22Rv1 (cell line): ENCODE measurements around the gene PCTP.

Experiments used
- CTCF ChIP-seq: fragments of 450-650 bp; IDR thresholded peaks from 2 replicates; pipeline ENCODE4 v1.5.1; 2017; ENCODE audit warnings: mild to moderate bottlenecking
- ZFX ChIP-seq: fragments of 450-650 bp; IDR thresholded peaks from 2 replicates; pipeline ENCODE4 v1.6.1; 2017; ENCODE audit warnings: antibody characterized with exemption, borderline replicate concordance

DNA sequence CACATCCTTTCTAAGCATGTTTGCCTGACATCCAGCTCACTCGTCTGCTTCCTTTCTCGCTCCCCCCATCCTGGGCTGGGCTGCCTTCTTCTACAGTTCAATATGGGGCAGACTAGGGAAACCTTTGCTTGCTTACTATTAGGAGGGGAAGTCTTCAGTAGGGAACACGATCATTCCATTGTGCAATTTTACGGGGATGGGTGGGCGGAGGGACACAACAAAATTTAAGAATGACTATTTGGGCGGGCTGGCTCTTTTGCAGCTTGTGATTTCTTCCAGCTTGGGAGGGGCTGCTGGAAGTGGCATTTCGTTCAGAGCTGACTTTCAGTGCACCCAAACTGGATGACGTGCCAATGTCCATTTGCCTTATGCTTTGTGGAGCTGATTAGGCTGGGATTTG lies 25.4 kb downstream of the PCTP start:
- TF ChIP-seq CTCF (no peak), ZFX (no peak)
